Measurements from ENCODE around the gene C10orf90. TPM values are rescaled to one million over a fixed set of nuclear protein-coding genes. Genes with fewer than 3 reads are reported as not detected.

C10orf90 gene
- total RNA-seq, 3 donors from 2014 or later: 0.16 to 30.4 (median 3.9) TPM

DNA sequence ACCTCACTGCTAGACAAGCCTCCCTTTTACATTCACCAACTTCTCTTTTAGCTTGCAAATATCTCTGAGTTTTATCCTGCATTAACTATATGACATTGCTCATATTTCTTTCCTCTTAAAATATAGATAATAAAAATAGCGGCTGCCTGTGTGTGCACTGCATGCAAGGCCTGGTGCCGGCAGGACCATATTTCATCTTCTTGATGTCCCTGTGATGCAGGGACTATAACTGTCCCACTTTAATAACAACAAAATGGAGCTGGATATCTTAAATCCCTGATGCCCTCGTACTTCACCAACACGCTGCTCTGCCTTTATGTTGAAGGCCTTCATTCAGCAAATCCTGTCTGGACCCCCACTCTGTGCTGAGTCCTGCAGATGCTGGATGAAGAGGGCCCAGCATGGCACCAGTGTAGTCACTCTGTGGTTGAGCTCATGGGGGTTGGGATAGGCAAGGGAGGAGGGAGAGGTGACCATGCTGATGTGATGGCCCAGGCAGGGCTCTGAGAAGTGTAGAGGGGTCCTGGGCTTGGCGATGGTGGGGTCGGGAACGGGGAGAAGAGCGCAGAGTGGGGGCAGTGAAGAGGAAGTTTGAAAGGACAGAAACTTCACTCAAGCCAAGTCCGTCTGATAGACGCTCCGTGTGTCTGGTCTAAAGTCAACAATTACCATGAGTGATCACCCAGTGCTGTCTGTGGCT, 40.4 kb downstream of the C10orf90 start:
- DNase-seq (ENCODE audit: low spot score in 2 of 2): no peak
- Histone ChIP-seq H3K4me1 (no peaks in the 10 kb centered on the region), H3K4me3 (no peak overlapping the region), H3K27me3 (no peaks in the 10 kb centered on the region), H3K36me3 (no peaks in the 10 kb centered on the region), H3K27ac (no peak overlapping the region), H3K9me3 (no peaks in the 10 kb centered on the region)
- TF ChIP-seq POLR2AphosphoS5 (IDR thresholded peaks at IDR 0.05): no peak
- no peak for TF ChIP-seq POLR2A (IDR thresholded peaks at IDR 0.05)
- no peak for TF ChIP-seq CTCF (IDR thresholded peaks at IDR 0.05)
- intact Hi-C loops (cut with DNase I; ENCODE audit: low total_unique reads): no loop called here

DNA sequence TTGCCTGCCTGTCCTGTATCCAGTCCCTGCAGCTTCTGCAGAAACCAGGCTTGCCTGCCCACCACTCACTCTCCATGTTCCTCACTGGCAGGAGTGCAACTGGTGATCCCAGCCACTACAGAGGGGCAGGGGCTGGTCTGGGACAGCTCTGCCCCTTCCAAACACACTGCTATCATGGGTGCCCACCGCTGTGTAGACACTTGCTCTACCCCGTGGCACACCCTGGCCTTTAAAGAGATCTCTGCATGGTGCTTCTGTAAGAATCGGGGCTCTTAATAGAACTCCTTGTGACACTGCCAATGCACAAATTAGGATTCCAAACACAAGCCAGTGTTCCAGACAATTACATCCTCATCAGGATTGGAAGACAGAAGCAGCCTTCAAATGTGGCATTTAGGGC, 41.7 kb downstream of the C10orf90 start:
- no peak overlapping the region for H3K4me3 ChIP-seq
- no peaks in the 10 kb centered on the region for H3K36me3 ChIP-seq
- H3K27me3 ChIP-seq: no peaks in the 10 kb centered on the region
- intact Hi-C loops (cut with DNase I; ENCODE audit: low total_unique reads): no loop called here
- DNase-seq (ENCODE audit: low spot score in 2 of 2): no peak
- H3K27ac ChIP-seq: no peak overlapping the region
- no peaks in the 10 kb centered on the region for H3K4me1 ChIP-seq
- H3K9me3 ChIP-seq: no peaks in the 10 kb centered on the region
- TF ChIP-seq POLR2A (IDR thresholded peaks at IDR 0.05): no peak
- TF ChIP-seq CTCF (IDR thresholded peaks at IDR 0.05): no peak
- no peak for TF ChIP-seq POLR2AphosphoS5 (IDR thresholded peaks at IDR 0.05)

DNA sequence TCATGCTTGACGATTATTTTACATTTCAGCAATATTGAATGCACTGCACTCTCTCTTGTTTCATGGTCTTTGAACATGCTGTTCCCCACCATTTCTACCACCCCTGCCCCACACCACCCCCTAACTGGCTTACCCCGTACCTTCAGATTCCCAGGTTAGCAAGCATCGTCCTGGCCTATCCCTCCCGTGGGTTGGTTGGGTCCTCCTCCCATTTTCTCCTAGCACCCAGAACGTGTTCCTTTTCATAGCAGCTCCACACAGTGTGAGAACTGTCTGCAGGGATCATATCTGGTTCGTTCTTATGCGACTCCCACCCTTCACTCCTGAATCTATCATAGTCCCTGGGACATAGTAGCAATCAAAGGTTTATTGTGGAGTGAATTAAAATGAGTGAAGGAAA, 48.6 kb downstream of the C10orf90 start:
- no peak overlapping the region for H3K27ac ChIP-seq

DNA sequence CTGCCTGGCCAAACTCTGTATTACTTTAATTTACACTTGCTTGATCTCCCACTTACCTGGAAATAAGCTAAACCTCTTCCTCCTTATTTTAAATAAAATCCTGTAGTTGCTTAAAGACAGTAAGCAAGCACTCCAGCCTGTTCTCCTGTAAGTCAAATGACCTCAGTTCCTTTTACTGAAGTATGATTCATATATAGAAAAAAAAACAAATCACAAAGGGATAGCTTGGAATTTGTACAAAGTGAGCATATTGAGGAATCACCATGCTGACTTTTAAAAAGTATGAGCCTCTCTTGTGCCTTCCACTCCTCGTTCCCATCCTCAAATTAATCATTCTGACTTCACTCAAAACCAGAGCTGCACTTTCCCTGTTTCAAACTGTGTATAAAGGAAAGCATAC, 52.0 kb downstream of the C10orf90 start:
- Histone ChIP-seq H3K27me3 (no peaks in the 10 kb centered on the region), H3K9me3 (no peaks in the 10 kb centered on the region), H3K4me1 (peaks cover 0 to 3% of the 10 kb centered on the region in 2 donors), H3K36me3 (no peaks in the 10 kb centered on the region), H3K4me3 (no peak overlapping the region), H3K27ac (no peak overlapping the region)
- no peak for TF ChIP-seq POLR2A (IDR thresholded peaks at IDR 0.05)
- TF ChIP-seq CTCF (IDR thresholded peaks at IDR 0.05): no peak
- DNase-seq (ENCODE audit: low spot score in 2 of 2): no peak
- intact Hi-C loops (cut with DNase I; ENCODE audit: low total_unique reads): no loop called here

More for the DNA sequence above, 48.6 kb downstream of the C10orf90 start:
- Histone ChIP-seq H3K4me1 (peaks cover 0 to 3% of the 10 kb centered on the region in 2 donors), H3K4me3 (no peak overlapping the region), H3K27me3 (no peaks in the 10 kb centered on the region), H3K36me3 (no peaks in the 10 kb centered on the region), H3K9me3 (no peaks in the 10 kb centered on the region)
- no peak for DNase-seq (ENCODE audit: low spot score in 2 of 2)
- no peak for TF ChIP-seq POLR2AphosphoS5 (IDR thresholded peaks at IDR 0.05)
- TF ChIP-seq POLR2A (IDR thresholded peaks at IDR 0.05): no peak
- no peak for TF ChIP-seq CTCF (IDR thresholded peaks at IDR 0.05)
- intact Hi-C loops (cut with DNase I; ENCODE audit: low total_unique reads): no loop called here

DNA sequence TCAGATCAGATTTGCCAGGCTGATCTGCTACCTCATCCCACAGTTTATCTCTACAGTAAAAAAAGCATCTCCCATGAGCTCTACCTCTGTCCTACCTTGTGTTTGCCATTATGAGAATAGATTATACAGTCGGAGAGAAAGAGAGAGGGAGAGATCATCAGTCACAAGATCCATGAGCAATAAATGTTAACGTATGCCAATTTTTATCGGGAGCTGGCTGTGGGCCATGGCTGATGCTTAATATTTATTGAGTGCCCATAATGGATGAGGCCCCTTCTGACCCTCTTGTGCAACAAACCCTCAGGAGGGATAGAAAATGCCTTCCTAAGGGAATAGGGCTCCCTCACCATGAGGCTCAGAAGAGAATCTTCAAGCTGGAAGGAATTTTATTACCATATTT, 52.8 kb downstream of the C10orf90 start:
- Histone ChIP-seq H3K4me1 (peaks cover 0 to 3% of the 10 kb centered on the region in 2 donors), H3K9me3 (no peaks in the 10 kb centered on the region), H3K27ac (peak overlapping the region in 1 of 2 donors; percentile 3), H3K36me3 (no peaks in the 10 kb centered on the region), H3K27me3 (no peaks in the 10 kb centered on the region), H3K4me3 (no peak overlapping the region)
- intact Hi-C loops (cut with DNase I; ENCODE audit: low total_unique reads): no loop called here
- no peak for TF ChIP-seq POLR2A (IDR thresholded peaks at IDR 0.05)
- TF ChIP-seq CTCF (IDR thresholded peaks at IDR 0.05): no peak
- TF ChIP-seq POLR2AphosphoS5 (IDR thresholded peaks at IDR 0.05): no peak
- no peak for DNase-seq (ENCODE audit: low spot score in 2 of 2)

Measured in breast epithelium (tissue), 4 donors.